Measurements from ENCODE around the gene PATE1.

GRCh38 chr11:125770583-125770982, 24.5 kb downstream of the PATE1 start:
- no peak for TF ChIP-seq CTCF (IDR thresholded peaks at IDR 0.05)
- no peak for TF ChIP-seq POLR2A (IDR thresholded peaks at IDR 0.05)
